Stimulated activated CD4-positive, alpha-beta T cell treated with anti-CD3 and anti-CD28 coated beads, TNF-alpha, amount 100 ng/mL, for 4 hours (primary cell): Measurements from ENCODE around the gene SORT1.
"Not testable (repeated sequence)": the region's sequence is repeated elsewhere in the genome, so short reads cannot be mapped to it uniquely, and the experiment has no call there.

Experiments
- DNase-seq, 3 experiments: peaks; one replicate each; pipeline ENCODE4 v3.0.0-alpha.2; 2020; ENCODE audit warnings: low read depth in 3 of 3

The SORT1 gene

DNA sequence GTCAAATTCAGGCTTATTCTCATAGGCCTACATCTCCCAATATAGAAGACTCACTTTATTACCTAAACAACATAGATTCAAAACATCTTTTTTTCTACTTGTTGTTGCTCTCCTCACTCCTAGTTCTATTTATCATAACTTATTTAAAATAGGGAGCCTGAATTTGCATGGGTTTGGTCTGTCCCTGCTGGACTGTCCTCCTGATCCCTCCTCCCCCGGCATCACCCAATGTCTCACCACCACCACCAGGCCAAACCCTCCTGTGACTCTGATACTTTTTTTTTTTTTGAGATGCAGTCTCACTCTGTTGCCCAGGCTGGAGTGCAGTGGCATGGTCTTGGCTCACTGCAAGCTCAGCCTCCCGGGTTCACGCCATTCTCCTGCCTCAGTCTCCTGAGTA lies 59.1 kb downstream of the SORT1 start:
- no peak for DNase-seq

DNA sequence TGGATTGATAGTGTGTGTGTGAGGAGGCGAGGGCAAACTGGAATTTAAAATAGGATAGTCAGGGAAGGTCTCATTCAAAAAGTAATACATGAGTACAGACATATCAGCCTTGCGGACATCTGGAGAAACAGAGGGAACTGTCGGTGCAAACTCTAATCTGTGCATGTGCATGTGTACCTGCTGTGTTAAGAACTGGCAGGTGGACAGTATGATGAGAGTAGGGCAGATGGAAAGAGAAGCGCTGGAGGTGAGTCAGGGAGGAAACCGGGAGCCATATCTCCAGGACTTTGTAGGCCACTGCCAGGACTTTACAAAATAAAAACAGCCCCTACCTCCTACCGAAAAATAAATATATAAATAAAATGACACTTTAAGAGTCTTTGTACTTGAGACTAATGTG lies 59.6 kb downstream of the SORT1 start:
- DNase-seq = no peak

DNA sequence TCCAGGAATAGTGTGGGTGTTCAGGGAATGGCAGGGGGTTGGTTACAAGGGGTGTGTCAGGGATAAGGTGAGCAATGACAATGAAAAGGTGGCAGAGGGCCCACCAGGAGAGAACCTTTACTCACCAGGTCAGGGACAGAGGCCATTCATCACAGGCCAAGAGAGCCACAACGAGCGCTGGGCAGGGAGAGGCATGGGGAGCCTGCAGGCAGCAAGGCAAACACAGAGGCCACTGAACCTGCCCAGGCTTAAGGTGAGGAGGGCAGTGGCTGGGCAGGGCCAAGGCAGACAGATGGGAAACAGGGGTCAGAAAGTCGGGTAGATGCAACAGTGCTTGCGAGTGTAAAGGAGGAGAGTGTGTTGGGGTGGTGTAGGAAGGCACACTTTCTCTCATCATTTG lies 62.6 kb downstream of the SORT1 start:
- no peak for DNase-seq

DNA sequence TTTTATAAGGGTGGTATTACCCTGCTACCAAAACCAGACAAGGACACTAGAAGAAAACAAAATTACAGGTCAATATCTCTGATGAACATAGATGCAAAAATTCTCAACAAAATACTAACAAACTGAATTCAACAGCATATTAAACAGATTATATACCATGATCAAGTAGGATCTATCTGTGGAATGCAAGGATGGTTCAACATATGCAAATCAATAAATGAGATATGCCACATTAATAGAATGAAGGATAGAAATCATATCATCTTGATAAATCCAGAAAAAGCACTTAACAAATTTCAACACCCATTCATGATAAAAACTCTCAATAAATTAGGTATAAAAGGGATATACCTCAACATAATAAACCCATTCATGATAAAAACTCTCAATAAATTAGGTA lies 66.6 kb downstream of the SORT1 start:
- no peak for DNase-seq

DNA sequence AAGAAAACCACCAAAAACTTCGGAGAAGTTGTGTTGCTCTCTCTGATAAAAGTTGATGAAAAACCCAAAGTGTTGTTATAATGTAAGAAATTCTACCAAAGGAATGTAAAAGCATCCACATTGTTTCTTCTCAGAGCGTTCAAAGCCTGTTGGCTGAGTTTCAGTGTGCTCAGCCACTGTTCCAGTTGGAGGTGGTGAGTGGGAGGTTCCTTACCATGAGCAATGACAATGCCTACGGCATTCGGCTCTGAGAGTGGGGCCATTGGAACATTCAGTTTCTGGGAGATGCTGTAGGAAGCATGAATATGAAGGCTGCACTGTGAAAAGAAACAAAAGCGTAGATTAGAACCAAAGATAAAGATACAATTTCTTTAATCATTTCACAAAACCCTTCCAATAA lies 70.4 kb downstream of the SORT1 start:
- no peak for DNase-seq

DNA sequence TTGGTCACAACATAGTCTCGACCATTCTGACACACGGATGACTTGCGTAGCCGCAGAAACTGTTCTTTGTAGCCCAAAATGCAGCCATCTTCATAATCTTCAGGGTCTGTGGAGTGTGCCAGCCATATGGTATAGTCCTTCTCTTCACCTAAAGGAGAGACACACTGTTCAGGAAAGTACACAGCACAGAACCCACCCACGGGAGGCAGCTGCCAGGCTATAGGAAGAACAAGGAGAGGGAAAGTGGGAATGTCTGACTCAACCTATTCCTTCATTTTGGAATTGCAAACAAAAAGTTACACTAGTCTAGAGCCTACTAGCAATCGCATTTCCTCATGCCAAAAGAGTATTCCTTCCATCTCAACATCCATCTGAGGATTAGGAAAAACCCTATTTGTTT lies 74.7 kb downstream of the SORT1 start:
- DNase-seq = no peak

DNA sequence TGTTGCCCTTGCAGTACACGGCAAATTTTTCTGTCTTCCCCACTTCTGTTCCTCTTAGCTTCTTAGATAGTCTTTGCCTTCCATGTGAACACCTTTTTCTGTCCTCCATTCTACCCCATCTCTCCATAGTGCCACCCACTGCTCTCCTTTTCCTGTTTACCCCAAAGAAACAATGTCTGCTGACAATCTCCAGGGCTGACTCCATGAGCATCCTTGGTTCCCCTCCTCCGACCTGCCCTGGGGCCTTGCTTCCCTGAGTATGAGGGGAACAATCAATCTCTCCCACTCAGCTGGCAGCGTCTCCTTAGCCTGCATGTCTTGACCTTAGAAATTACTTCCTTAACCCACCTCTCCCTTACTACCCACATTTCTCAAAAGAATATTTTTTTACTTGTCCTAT lies 78.6 kb downstream of the SORT1 start:
- no peak for DNase-seq

DNA sequence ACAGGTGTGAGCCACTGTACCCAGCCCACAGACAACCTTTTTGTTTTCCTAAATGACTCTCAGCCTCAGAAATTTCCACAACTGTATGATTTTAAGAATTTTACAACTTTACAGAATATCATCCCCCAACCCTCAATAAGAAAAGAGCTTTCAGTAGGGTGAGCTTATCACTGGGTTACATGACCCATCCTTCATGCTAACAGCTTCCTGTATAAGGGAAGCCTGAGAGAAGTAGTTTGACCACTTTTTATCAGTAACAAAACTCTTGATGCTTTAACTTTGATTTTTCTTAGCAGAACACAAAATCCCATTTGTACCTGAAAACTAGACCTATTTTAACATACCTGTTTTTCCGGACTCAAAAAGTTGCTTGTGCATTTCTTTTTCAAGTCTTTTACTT lies 81.2 kb downstream of the SORT1 start:
- no peak for DNase-seq

DNA sequence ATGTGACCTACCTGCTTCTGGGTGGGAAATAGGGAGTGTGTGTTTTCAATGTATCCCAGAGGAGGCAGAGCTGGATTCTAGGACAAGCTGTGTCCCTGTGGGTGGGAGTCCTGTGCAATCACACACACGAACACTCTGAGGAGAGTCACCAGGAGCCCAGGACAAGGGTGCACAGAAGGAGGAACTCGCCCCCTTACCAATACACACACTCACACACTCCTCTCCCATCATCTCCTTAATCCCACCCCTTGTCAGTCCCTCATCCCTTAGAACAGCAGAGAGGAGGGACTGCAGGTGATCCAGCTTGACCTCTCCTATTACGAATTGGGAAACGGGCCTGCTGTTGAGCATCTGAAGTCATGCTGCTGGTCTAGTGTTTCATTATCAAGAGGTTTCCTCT lies 82.4 kb downstream of the SORT1 start:
- no peak for DNase-seq

DNA sequence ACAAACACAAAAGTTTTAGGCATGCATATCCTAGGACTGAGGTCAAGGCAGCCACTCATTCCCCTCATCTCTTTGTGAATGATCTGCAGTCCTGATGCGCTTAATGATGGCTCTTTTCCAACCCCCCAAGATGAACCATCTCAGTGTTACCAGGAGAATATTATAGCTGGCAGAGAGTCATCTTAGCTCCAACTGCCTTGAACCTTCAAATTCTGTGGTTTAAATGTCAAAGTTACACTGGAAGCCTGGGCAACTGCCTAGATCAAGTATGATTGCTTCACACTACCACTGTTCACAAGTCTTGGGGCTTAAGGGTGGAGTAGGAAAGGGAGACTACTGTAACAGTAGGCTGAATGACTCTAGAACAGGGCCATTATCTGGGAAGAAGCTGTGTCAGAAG lies 82.9 kb downstream of the SORT1 start:
- DNase-seq = no peak

DNA sequence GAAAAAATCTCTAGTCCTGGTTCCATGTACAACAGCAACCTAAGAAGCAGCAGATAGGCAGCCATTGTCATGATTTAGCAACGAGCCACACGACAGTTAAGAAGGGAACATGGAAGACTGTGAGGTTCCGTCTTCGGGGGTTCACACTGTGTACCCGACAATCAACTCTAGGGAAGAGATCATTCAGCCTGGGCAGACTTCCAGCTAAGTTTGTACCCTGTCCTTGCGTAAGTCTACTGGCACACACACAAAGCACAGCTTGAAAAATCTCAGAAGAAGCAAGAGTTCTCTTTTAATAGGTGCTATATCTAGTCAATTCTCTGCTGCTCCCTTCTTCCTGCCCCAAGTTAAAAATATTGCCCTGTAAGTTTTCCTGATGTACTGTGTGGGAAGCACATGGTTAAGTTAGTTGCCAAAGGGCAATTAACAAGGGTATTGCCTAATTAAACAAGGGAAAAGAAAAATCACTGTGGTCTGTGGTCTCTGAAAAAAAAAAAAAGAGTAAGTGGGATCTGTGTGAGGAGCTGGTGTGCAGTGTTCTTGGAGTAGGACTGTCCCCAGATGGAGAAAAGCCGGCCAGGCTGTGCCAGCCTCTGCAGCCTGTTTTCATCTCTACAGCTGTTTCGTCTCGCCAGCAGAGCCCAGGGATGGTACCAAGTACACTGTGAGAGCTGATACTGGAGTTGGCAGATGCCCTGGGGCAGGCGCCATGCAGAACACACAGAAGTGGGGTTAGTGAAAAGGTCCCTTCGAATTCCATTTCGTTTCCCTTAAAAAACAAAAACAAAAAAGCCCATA lies 84.5 kb downstream of the SORT1 start:
- no peak for DNase-seq

DNA sequence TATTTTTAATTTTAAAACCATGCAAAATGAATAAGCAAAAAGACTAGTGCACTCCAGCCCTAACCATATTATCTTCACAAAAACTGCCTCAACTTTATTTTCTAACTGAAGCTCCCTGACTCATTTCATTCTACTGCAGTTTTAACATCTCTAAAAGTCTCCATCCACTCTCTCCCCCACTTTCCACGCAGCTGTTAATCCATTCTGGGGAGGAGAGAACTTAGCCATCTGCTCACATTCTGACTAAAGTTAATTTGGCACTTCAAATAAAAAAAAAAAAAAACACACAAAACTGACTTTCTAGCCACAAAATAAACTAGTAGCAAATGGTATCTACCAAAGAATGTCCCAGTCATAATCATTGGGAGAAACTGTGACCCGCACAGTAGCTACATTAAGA lies 85.5 kb downstream of the SORT1 start:
- DNase-seq = no peak

DNA sequence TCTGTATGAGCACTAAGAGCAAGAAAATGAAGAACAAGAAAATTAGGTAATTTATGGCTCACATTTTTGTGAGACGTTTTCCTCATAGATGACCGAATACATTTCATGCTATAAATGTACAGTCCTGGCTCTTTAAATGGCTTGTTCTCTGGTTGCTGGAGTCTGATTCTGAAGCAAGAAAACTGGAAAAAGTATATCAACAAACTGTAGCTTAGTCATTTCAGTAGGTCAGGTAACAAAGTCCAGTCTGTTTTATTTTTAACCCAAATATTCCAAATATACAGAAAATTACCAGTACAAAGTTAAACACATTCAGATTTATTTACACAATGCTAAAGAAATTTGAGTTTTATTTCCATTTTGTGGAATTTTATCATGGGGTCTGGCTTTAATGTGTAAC lies 88.4 kb downstream of the SORT1 start:
- no peak for DNase-seq

DNA sequence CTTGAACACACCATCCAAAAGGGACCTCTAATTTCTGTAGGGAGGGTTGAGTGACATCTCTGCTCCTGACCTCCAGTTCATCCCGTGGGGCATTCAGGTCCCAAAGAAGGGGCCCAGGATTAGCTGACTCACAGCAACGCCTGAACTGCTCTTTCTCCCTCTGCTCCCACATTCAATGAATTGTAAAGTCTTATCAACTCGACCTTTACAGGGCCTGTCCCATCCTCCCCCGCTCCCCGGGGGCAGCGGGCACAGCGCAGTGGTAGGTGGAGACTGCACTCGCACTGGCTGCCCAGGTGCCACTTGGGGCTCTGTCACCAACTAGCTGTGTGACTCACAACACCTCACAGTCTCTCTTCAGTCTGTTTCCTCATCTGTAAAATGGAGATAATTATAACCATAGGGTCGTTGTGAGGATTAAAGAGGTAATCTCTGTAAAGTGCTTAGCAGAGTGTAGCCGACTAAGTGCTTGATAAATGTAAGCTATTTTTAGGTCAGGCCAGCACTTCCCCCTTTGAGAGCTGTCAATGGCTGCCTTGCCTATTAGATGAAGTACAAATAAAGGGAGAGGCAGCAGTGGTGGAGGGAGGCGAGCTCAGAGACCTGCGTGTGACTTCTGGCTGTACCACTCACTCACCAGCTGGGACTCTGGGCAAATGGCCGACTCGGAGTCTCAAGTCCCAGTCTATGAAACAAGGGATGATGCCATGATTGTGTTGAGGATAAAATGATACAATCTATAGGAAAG lies 90.3 kb downstream of the SORT1 start:
- no peak for DNase-seq

DNA sequence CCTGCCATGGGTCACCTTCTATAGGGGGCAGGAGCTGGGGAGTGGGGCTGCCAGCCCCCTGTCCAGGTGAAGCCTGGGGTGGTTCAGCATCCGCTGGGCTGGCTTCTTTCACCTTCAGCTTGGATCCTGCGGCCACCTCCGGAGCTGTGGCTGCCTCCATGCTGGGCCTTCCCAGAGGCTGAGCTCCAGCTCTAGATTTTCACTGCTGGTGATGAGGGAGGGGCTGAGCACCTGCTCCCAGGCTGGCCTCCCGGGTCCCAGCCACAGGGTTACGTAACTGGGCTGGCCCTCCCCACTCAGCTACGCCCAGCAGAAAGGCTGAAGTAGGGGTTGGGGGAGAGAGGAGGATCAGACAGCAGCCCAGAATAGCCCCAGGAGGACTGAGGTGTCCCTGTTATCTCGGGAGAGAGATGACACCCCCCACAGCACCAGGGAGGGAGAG lies 90.9 kb downstream of the SORT1 start, which contains the start of gene MYBPHL:
Gene MYBPHL, minus strand, starts transcription at position 180 of the 442 bp plus-strand sequence. Its CDS starts 20 bp downstream, at position 160.
- DNase-seq = no peak

DNA sequence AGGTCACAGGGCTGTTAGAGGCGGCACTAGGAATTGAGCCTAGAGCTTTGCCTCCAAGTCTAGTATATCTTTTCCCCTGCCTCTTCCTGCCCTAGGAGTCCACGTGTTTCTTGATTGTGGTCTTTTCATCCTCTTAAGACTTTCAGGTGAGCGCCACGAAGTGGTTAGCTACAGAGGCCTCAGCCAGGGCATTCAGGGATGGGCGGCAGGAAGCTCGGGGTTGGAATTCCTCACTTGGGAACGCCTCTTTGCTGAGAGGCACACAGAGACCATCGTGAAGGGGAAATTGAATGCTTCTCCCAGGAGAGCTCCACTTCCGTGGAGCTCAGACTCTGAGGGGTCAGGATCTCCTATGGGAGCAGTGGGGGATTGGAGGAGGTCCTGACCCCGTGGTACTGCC lies 91.7 kb downstream of the SORT1 start:
- DNase-seq = not testable (repeated sequence)

DNA sequence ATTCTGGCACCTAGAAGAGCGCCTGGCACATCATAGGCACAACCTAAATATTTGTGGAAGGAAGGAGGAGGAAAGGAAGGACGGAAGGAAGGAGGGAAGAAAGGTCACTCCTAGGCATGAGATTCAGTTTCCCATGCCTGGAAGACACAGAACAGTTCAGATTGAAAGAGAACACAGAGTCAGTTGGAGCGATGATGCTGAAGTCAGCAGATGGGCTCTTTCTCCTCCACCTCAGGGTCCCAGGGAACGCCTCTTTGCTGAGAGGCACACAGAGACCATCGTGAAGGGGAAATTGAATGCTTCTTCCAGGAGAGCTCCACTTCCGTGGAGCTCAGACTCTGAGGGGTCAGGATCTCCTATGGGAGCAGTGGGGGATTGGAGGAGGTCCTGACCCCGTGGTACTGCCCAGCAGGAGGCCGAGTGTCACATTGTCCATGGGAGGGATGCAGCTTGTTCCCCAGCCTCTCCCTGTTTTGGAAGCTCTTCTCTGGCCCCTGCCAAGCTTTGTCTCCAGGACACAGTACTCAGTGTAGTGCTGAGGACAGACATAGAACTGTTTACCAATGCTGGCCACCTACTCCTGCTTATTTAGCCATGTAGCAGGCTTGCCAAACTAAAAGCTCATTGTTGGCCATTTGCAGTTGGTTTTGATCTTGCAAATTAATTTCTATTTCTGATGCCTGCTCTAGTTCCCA lies 93.3 kb downstream of the SORT1 start:
- no peak for DNase-seq

DNA sequence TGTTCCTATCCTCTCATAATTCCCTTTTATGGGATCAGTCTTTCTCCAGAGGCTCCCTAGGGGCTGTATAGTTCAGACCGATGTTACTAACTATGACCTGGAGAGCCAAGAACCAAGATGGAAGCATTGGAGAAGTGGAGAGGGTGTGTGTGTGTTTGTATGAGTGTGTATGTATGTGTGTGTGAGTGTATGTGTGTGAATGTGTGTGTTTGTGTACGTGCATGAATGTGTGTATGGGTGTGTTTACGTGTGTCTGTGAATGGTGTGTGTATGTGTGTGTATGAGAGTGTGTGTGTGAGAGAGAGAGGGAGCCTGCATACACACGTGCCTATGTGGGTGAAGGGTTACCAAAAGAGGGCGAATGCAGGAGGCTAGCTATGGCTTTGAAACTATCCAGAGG lies 95.8 kb downstream of the SORT1 start:
- DNase-seq = no peak

DNA sequence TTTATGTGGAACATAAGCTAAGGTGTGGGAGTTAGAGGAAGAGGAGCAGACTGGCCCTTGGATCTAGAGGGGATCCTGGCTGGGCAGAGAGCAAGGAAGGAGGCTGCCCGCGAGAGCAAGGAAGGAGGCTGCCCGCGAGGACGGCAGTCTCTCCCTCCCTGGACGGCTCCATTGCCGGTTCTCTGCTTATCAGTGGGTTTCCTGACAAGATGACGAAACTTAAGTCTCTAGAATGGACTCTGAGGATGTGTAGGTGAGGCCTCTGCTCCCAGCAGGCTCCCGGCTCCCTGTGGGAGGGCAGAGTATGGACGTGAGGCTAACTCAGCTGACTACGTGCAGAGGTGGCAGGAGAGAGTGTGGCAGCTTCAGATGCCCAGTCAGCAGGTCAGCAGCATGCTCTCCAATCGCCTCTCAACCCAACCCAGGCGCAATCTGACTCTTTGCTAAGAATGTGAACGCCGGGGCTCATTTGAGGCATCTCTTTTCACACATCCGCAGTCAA lies 97.0 kb downstream of the SORT1 start:
- no peak for DNase-seq

DNA sequence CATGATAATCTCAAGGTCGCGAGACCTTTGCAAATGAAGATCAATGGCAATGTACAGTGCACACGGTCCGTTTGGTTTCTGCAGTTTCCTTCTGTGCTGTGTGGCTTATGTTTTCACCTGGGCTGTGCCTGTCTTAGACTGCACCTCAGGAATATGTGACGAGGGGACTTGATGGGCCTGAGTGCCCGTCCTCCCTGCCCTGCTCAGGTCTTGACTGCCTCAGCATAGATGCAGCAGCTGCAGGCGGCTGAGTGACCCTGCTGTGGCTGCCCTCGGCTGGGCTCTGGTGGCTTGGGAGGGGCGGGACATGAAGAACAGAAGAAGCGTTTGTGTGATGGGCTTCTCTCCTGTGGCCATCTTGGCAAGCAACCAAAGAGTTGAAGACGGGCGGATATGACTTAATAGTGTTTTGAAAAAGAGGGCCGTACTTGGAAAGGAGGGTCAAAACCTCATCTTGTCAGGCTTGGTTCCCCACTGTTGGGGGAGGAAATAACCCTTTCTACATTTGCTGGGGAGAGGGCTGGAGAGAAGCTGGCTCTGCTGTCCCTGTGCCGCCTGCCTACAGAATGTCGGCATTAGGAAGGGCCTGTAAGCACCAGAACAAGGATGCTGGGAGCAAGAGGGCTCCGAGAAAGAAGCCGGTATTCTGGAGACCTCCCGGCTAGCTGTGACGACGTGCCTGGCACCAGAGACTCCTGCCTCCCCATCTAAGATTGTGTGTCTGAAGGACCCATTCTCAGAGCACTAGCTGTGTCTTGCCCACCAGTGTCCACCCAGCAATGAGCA lies 98.0 kb downstream of the SORT1 start:
- no peak for DNase-seq

DNA sequence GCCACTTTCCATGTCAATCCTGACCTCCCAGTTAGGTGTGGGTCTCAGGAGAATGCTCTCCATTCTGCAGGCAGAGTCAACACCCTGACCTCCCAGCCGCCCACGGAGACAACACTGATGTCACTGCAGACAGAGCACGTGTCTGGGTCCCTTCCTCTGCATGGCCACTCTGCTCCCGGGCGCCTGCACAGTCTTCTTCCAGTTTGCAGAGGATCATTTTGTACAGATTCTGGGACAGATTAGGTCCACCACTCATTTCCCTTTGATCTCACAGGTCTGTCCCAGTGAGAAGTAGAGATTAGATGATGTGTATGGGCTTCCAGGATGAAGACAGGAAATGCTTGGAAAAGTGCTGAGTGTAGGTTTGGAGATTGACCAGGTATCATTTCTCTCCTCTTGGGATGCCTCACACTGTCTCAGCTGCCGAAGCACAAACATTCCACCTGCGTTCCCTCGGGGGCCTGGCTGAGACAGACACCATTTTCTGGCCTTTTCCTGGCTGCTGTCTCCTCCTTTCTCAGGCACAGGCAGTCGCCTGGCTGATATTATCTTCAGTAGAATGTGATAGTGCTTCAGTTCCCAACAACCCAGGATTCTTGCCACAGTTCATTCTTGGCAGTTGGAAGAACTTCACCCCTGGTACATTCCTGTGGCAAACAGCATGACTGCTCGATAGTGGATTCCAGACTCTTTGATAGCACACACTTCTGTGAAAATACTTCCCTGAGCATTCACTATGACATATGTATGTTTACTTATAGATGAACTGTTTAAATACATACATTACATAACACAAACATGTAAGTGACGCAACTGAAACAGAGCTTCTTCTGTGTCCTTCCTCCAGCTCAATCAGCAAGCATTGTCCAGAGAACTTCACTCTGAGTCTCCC lies 98.8 kb downstream of the SORT1 start:
- DNase-seq = no peak
